Lung (tissue), 12 donors: ENCODE measurements around the gene MRGPRD. TPM values are rescaled to one million over a fixed set of nuclear protein-coding genes. Genes with fewer than 3 reads are reported as not detected.

Experiments used
- ATAC-seq: fragments of 200-7000 bp; cut with Tn5 transposase; one replicate; pipeline ENCODE4 v1.9.1; 2020; ENCODE audit warnings: moderate number of reproducible peaks; ENCODE audit not compliant: insufficient read depth, low FRiP score
- DNase-seq, 3 donors: peaks; one replicate each; pipeline ENCODE4 v3.0.0-alpha.2; 2013 to 2017
- H3K27ac ChIP-seq, 2 donors: one replicate each; pipeline ENCODE4 v1.5.1; 2013; ENCODE audit warnings: mild to moderate bottlenecking in 2 of 2, moderate library complexity in 2 of 2, control low read depth in 1 of 2, inconsistent platforms in 1 of 2, low read depth in 1 of 2, low read length in 1 of 2
- H3K27me3 ChIP-seq, 3 donors: one replicate each; pipeline ENCODE4 v1.5.1; 2013; ENCODE audit warnings: low read length in 2 of 3; ENCODE audit not compliant: control insufficient read depth in 3 of 3, insufficient read depth in 3 of 3
- H3K36me3 ChIP-seq, 4 donors: one replicate each; pipeline ENCODE4 v1.5.1; 2013; ENCODE audit warnings: low read length in 4 of 4, mild to moderate bottlenecking in 1 of 4, moderate library complexity in 1 of 4; ENCODE audit not compliant: control insufficient read depth in 4 of 4, insufficient read depth in 4 of 4
- H3K4me1 ChIP-seq, 5 donors: one replicate each; pipeline ENCODE4 v1.5.1; 2013; ENCODE audit warnings: low read length in 5 of 5, mild to moderate bottlenecking in 2 of 5, moderate library complexity in 1 of 5; ENCODE audit not compliant: control insufficient read depth in 5 of 5, insufficient read depth in 5 of 5
- H3K4me3 ChIP-seq: one replicate; pipeline ENCODE4 v1.5.1; 2013; ENCODE audit warnings: mild to moderate bottlenecking, control low read depth, moderate library complexity
- H3K9ac ChIP-seq, 2 donors: one replicate each; pipeline ENCODE4 v1.5.1; 2013; ENCODE audit warnings: low read length in 2 of 2, control low read depth in 1 of 2; ENCODE audit not compliant: insufficient read depth in 1 of 2
- H3K9me3 ChIP-seq, 4 donors: one replicate each; pipeline ENCODE4 v1.5.1; 2013; ENCODE audit warnings: low read length in 3 of 4, mild to moderate bottlenecking in 1 of 4, moderate library complexity in 1 of 4; ENCODE audit not compliant: control insufficient read depth in 4 of 4, insufficient read depth in 3 of 4
- CTCF ChIP-seq: IDR thresholded peaks from 2 replicates; pipeline ENCODE4 v1.5.1; 2012; ENCODE audit warnings: mild to moderate bottlenecking; ENCODE audit errors: control extremely low read depth, extremely low read depth
- WGBS, 2 donors: extraction: QIAGEN DNeasy Blood & Tissue Kit; methylation state at CpG; one replicate each; pipeline ENCODE4 v1.1.7; 2013; 5-methylcytosine and 5-hydroxymethylcytosine counted together
- polyA plus RNA-seq, 2 donors: library from polyadenylated mRNA; stranded (reverse); fragments of 200-250 nt; gene quantifications; one replicate each; pipeline ENCODE4 v1.2.1, GENCODE V29; 2013
- total RNA-seq, 2 donors: library from RNA; depleted of rRNA in 1 of 2; stranded (reverse); fragments of >200 nt in 1 of 2; gene quantifications; one replicate each; pipeline ENCODE4 v1.2.1, GENCODE V29; 2014 to 2021
- donor health status: control.
- donor health status: control.
- donor health status: Bipolar disorder and iron deficiency.
- donor health status: healthy.
- donor health status: DM: yes; HTN: yes; CAD: no.

MRGPRD gene
- total and polyA plus RNA-seq, 4 donors, result not detected

DNA sequence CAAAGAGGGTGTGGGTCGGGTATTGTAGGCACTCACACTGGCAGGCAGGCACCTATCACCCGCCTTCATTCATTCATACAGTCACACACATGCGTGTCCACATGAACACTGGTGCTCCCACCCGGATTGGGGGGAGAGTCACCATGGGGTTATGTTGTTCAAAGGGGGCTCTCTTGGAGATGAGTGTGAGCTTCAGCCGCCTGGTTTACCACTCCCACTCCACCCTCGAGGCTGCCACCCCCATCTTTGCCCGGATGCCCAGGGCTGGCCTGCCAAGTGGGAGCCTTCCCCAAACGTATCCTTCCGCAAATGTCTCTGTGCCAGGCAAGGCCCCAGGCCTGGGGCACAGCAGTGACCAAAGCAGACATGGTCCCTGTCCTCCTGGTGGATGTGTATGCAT, 22.6 kb downstream of the MRGPRD start:
- ATAC-seq (no peak), DNase-seq (no peak)
- WGBS, 2 donors, result 93 to 95% methylated on average over 9 of the region's 9 CpGs
- Histone ChIP-seq H3K9me3 (no peaks in the 10 kb centered on the region), H3K4me3 (no peak overlapping the region), H3K36me3 (no peaks in the 10 kb centered on the region), H3K27ac (no peak overlapping the region), H3K27me3 (no peaks in the 10 kb centered on the region), H3K9ac (no peak overlapping the region), H3K4me1 (peaks cover 0 to 9% (median 0%) of the 10 kb centered on the region in 5 donors)
- TF ChIP-seq CTCF, result no peak

DNA sequence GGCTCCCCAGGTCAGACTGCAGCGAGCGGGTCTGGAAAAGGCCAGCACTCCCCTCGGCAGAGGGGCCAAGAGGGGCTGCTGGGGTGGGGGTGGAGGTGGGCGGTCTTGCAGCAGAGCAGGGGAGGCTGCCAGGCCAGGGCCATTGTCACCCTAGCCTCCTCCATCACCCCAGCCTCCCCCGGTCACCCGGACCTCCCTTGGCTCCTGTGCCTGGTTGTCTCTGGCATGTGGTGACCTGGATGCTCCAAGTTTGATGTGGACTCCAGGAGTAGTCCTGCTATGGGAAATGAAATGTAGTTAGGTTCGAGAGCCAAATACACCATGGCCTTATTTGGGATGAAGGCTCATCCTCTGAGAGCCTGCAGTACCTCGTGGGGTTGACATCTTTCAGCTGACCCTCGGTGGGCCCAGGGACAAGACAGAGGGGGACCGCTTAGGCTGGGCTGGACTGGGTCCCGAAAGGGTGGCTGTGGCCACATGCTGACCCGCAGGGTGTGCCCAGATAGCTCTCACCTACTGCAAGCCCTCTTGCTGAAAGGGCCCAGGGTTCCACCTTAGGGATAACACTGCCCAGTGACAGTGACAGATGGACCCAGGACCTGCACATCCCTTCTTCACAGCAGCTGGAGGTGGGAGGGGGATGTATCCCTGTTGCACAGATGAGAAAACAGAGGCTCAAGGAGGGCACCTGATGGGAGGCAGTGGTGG, 24.1 kb downstream of the MRGPRD start:
- Histone ChIP-seq H3K4me3 (no peak overlapping the region), H3K36me3 (no peaks in the 10 kb centered on the region), H3K27me3 (no peaks in the 10 kb centered on the region), H3K27ac (no peak overlapping the region), H3K4me1 (peaks cover 0 to 9% (median 0%) of the 10 kb centered on the region in 5 donors), H3K9me3 (no peaks in the 10 kb centered on the region), H3K9ac (no peak overlapping the region)
- no peak for ATAC-seq
- no peak for DNase-seq
- no peak for TF ChIP-seq CTCF
- 75 to 82% methylated on average over 12 of the region's 12 CpGs for WGBS, 2 donors

GRCh38 chr11:68956142-68956541, 24.6 kb downstream of the MRGPRD start:
- DNase-seq (peak in 1 of 3 donors; percentile 31), ATAC-seq (no peak)
- no peak for TF ChIP-seq CTCF
- H3K4me1 ChIP-seq, result peaks cover 0 to 9% (median 0%) of the 10 kb centered on the region in 5 donors
- H3K9ac ChIP-seq, result no peak overlapping the region
- H3K9me3 ChIP-seq, result no peaks in the 10 kb centered on the region
- WGBS, 2 donors, result 7 to 11% methylated on average over 12 of the region's 12 CpGs
- no peak overlapping the region for H3K27ac ChIP-seq
- H3K36me3 ChIP-seq, result no peaks in the 10 kb centered on the region
- no peaks in the 10 kb centered on the region for H3K27me3 ChIP-seq
- H3K4me3 ChIP-seq, result no peak overlapping the region

- H3K27ac ChIP-seq, result no peak overlapping the region
- no peak for ATAC-seq
- H3K9me3 ChIP-seq, result no peaks in the 10 kb centered on the region
- H3K27me3 ChIP-seq, result no peaks in the 10 kb centered on the region
- no peak overlapping the region for H3K4me3 ChIP-seq
- H3K36me3 ChIP-seq, result no peaks in the 10 kb centered on the region
- no peak for DNase-seq
- 26 to 30% methylated on average over 5 of the region's 5 CpGs for WGBS, 2 donors
- no peak overlapping the region for H3K9ac ChIP-seq
- H3K4me1 ChIP-seq, result peaks cover 0 to 9% (median 0%) of the 10 kb centered on the region in 5 donors
- TF ChIP-seq CTCF, result no peak
Observed at GRCh38 chr11:68955607-68955958, 25.2 kb downstream of the MRGPRD start.
